Endodermal cell (in vitro differentiated cells): Measurements from ENCODE around the gene RNASE7. TPM values are rescaled to one million over a fixed set of nuclear protein-coding genes. Genes with fewer than 3 reads are reported as not detected.

ENCODE experiments used
- DNase-seq: peaks from one replicate; pipeline ENCODE4 v3.0.0-alpha.2; 2017
- H3K27ac ChIP-seq: 2 replicates; pipeline ENCODE4 v1.5.1; 2013; ENCODE audit warnings: mild to moderate bottlenecking, low read depth, low read length, moderate library complexity
- H3K27me3 ChIP-seq: 2 replicates; pipeline ENCODE4 v1.6.1; 2013; ENCODE audit warnings: mild to moderate bottlenecking, low read length, moderate library complexity; ENCODE audit not compliant: insufficient read depth, control insufficient read depth, poor library complexity, severe bottlenecking
- H3K36me3 ChIP-seq: 2 replicates; pipeline ENCODE4 v1.7.0; 2013; ENCODE audit warnings: mild to moderate bottlenecking, low read length, moderate library complexity; ENCODE audit not compliant: control insufficient read depth, insufficient read depth
- H3K4me1 ChIP-seq: one replicate; pipeline ENCODE4 v1.7.0; 2013; ENCODE audit warnings: low read length; ENCODE audit not compliant: control insufficient read depth, insufficient read depth
- H3K4me3 ChIP-seq: 2 replicates; pipeline ENCODE4 v1.5.1; 2013; ENCODE audit warnings: mild to moderate bottlenecking, low read length, moderate library complexity
- H3K9ac ChIP-seq: 2 replicates; pipeline ENCODE4 v1.6.1; 2013; ENCODE audit warnings: mild to moderate bottlenecking, low read length, moderate library complexity; ENCODE audit not compliant: poor library complexity, severe bottlenecking; ENCODE audit errors: extremely low read depth
- H3K9me3 ChIP-seq: 2 replicates; pipeline ENCODE4 v1.6.1; 2013; ENCODE audit warnings: mild to moderate bottlenecking, low read length, moderate library complexity; ENCODE audit not compliant: control insufficient read depth
- H3K27ac Mint-ChIP-seq: 2 replicates; pipeline ENCODE4 v1.8.0; 2020; ENCODE audit warnings: mixed read lengths
- H3K27me3 Mint-ChIP-seq: 2 replicates; pipeline ENCODE4 v1.8.0; 2021; ENCODE audit warnings: mild to moderate bottlenecking, mixed read lengths; ENCODE audit not compliant: insufficient read depth
- H3K36me3 Mint-ChIP-seq: 2 replicates; pipeline ENCODE4 v1.8.0; 2020; ENCODE audit warnings: low read depth, mixed read lengths
- H3K4me1 Mint-ChIP-seq: 2 replicates; pipeline ENCODE4 v1.8.0; 2020; ENCODE audit warnings: mixed read lengths
- H3K4me3 Mint-ChIP-seq: 2 replicates; pipeline ENCODE4 v1.8.0; 2020; ENCODE audit warnings: mild to moderate bottlenecking, moderate library complexity, mixed read lengths
- H3K9me3 Mint-ChIP-seq: 2 replicates; pipeline ENCODE4 v1.8.0; 2020; ENCODE audit warnings: mild to moderate bottlenecking, mixed read lengths
- WGBS, 2 experiments: methylation state at CpG; one replicate each; pipeline versions ENCODE4 v1.1.5 to v1.1.7; 2013; ENCODE audit warnings: missing lambda C conversion rate in 2 of 2, mixed read lengths in 1 of 2; ENCODE audit not compliant: insufficient coverage in 1 of 2, insufficient read length in 1 of 2; 5-methylcytosine and 5-hydroxymethylcytosine counted together
- total RNA-seq, 2 donors: library from RNA; stranded (reverse); fragmentation: NEBNext Ultra II Directional in 1 of 2; extraction: Animal tissue kit (Norgen Biotek cat#: 25700) in 1 of 2; gene quantifications; 2 replicates in 1 of 2; 3 replicates in 1 of 2; pipeline ENCODE4 v1.2.1, GENCODE V29; 2021
- TF ChIP-seq, protein P1 (sequence below): fragments of 200-600 bp; sonication (generic); conservative IDR thresholded peaks from 2 replicates; pipeline ENCODE4 v1.5.0; 2021; ENCODE audit warnings: antibody characterized with exemption, mild to moderate bottlenecking

The RNASE7 gene
- total RNA-seq, 2 donors from 2014 or later, result not detected

DNA sequence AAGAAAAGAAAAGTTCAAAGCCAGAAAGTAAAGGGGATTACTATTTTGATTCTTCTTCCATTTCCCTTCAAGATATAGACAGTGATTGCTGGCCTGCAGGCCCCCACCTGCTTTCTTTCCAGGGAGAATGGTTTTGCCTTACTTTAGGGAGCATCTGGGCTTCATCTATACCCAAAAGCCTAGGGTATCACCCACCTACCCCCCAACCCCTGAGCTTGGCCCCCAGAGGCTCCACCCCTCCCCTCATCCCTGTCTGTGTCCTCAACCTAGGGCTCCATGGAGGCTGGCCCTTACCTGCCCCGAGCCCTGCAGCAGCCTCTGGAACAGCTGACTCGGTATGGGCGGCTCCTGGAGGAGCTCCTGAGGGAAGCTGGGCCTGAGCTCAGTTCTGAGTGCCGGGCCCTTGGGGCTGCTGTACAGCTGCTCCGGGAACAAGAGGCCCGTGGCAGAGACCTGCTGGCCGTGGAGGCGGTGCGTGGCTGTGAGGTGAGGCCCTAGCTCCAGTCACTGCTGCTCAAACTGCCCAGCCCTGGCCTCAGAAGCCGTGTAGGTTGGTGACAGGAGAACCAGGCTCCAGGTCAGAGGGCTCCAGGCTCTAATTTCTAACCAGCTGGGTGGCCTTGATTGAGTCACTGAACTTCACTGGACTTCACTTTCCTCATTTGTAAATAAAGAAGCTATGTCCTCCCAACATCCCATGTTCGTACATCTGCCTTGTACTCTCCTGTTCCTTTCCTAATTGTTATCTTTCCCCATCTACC, 41.6 kb downstream of the RNASE7 start:
- no peak overlapping the region for H3K4me3 Mint-ChIP-seq
- TF ChIP-seq, protein P1, sequence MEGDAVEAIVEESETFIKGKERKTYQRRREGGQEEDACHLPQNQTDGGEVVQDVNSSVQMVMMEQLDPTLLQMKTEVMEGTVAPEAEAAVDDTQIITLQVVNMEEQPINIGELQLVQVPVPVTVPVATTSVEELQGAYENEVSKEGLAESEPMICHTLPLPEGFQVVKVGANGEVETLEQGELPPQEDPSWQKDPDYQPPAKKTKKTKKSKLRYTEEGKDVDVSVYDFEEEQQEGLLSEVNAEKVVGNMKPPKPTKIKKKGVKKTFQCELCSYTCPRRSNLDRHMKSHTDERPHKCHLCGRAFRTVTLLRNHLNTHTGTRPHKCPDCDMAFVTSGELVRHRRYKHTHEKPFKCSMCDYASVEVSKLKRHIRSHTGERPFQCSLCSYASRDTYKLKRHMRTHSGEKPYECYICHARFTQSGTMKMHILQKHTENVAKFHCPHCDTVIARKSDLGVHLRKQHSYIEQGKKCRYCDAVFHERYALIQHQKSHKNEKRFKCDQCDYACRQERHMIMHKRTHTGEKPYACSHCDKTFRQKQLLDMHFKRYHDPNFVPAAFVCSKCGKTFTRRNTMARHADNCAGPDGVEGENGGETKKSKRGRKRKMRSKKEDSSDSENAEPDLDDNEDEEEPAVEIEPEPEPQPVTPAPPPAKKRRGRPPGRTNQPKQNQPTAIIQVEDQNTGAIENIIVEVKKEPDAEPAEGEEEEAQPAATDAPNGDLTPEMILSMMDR, result no peak
- Histone ChIP-seq H3K27me3 (no peaks in the 10 kb centered on the region), H3K36me3 (peaks cover 85% of the 10 kb centered on the region), H3K9ac (no peak overlapping the region), H3K27ac (no peak overlapping the region), H3K9me3 (no peaks in the 10 kb centered on the region), H3K4me1 (no peaks in the 10 kb centered on the region), H3K4me3 (no peak overlapping the region)
- H3K4me1 Mint-ChIP-seq, result no peaks in the 10 kb centered on the region
- H3K27ac Mint-ChIP-seq, result no peak overlapping the region
- no peaks in the 10 kb centered on the region for H3K27me3 Mint-ChIP-seq
- no peak for DNase-seq
- WGBS, 2 experiments, result 94 to 98% methylated on average over 9 to 11 of the region's 11 CpGs
- no peaks in the 10 kb centered on the region for H3K9me3 Mint-ChIP-seq
- H3K36me3 Mint-ChIP-seq, result peaks cover 76% of the 10 kb centered on the region

DNA sequence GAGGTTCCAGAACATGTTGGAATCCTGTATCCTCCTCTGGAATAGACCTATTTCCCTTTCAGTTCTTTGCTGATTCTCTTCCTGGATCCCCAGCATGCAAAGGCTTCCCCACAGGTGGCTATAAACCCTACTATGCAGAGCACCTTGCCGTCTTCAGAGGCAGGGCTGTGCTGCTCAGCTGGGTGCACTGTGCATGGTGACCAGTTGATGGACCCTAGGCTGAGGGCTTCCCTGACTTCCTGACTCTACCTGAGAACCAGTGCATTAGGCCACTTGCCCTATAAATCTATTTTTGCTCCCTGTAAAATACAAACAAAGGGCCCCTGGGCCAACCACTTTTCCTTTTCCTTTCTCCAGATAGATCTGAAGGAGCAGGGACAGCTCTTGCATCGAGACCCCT, 42.2 kb downstream of the RNASE7 start:
- Histone ChIP-seq H3K4me1 (no peaks in the 10 kb centered on the region), H3K4me3 (no peak overlapping the region), H3K9ac (no peak overlapping the region), H3K27ac (no peak overlapping the region), H3K36me3 (peaks cover 85% of the 10 kb centered on the region), H3K27me3 (no peaks in the 10 kb centered on the region), H3K9me3 (no peaks in the 10 kb centered on the region)
- Mint-ChIP-seq H3K9me3 (no peaks in the 10 kb centered on the region), H3K27me3 (no peaks in the 10 kb centered on the region), H3K27ac (no peak overlapping the region), H3K4me1 (no peaks in the 10 kb centered on the region), H3K4me3 (no peak overlapping the region), H3K36me3 (peaks cover 76% of the 10 kb centered on the region)
- WGBS, 2 experiments, result 93 to 94% methylated on average over 2 of the region's 2 CpGs
- TF ChIP-seq, protein P1, result no peak
- DNase-seq, result no peak

DNA sequence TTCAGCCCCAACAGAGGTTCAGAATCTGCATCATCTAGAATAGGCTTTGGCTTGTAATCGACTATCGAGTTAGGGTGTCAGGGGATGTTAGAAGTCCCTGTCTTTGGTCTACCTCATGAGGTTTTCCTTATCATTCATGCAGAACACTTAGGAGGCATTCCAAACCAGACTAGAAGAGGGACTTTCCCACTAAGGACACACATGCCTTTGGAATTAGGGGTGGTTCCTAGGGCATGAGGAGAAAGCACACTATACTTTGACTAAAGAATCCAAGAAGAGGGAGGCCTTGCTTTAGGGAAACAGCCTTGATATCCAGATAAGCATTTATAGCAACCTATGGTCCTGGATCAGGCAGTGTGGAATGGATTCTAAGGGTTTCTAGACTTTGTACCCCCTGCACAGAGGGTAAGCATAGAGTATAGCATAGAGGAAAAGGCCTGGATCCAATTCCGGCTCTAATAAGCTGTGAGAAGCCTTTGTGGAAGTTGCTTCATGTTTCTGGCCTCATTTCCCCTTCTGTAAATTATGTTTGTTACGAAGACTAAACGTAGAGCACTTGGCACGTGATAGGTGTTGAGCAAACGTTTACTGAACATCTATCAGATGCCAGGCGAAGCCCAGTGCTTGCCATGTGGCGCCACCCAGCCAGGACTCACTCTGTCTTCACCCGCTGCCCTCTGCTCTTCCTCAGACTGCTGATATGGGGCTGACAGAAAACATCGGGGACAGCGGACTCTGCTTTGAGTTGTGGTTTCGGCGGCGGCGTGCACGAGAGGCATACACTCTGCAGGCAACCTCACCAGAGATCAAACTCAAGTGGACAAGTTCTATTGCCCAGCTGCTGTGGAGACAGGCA, 43.1 kb downstream of the RNASE7 start:
- H3K9me3 ChIP-seq, result no peaks in the 10 kb centered on the region
- no peak overlapping the region for H3K27ac ChIP-seq
- Mint-ChIP-seq H3K4me1 (no peaks in the 10 kb centered on the region), H3K9me3 (no peaks in the 10 kb centered on the region), H3K27me3 (no peaks in the 10 kb centered on the region), H3K36me3 (peaks cover 75% of the 10 kb centered on the region), H3K4me3 (no peak overlapping the region), H3K27ac (no peak overlapping the region)
- no peak for DNase-seq
- H3K4me1 ChIP-seq, result no peaks in the 10 kb centered on the region
- peaks cover 85% of the 10 kb centered on the region for H3K36me3 ChIP-seq
- H3K27me3 ChIP-seq, result no peaks in the 10 kb centered on the region
- no peak overlapping the region for H3K9ac ChIP-seq
- WGBS, 2 experiments, result 93 to 96% methylated on average over 17 of the region's 17 CpGs
- TF ChIP-seq, protein P1, result no peak
- H3K4me3 ChIP-seq, result no peak overlapping the region
